Measurements from ENCODE around the gene MEIOSIN.

Gene MEIOSIN

GRCh38 chr19:45804140-45804958 is 71.1 kb downstream of the MEIOSIN start:
- no peak for DNase-seq

- no peak for DNase-seq
Measured at GRCh38 chr19:45804959-45805230, 71.7 kb downstream of the MEIOSIN start.

DNA sequence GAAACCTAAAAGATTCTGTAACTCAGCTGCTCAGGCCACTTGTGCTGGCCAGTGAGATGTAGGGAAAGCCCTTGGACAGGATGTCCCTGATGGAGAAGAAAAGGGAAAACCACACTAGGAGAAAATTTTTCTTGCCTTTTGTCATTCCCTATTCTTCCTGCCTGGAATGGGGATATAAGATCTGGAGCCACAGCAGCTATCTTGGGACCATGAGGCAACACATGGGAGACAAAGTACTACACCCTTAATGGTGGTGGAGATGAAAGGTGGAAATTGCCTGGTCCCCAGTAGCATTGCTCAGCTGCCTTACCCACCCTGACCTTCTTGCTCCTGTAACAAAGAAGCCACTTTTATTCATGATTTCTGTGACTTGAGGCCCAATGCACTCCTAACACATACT is 72.5 kb downstream of the MEIOSIN start:
- no peak for DNase-seq

- DNase-seq, result peak; percentile 52
Measured at GRCh38 chr19:45809643-45810159, 76.5 kb downstream of the MEIOSIN start.

DNA sequence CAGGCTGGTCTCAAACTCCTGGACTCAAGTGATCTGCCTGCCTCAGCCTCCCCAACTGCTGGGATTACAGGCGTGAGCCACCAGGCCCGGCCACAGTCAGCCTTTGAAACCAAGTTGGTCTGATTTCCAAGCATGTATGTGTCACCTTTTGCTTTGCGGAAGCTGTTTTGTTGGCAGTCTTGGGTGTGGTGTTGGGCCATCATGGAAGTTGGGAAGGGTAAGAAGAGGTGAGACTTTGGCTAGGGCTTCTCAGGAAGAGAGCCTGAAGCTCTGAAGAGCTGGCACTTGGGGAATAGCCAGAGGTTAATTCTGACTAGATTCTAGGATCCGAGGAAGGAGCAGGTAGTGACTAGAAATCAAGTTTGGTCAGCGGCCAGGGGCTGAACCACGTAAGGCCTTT is 79.1 kb downstream of the MEIOSIN start:
- no peak for DNase-seq

Measured in hematopoietic multipotent progenitor cell treated with erythropoietin and hydrocortisone succinate and interleukin-3 and kit ligand, for 8 days (in vitro differentiated cells).